T-helper 1 cell treated with Interleukin-12 subunit alpha and Interleukin-12 subunit beta and Interleukin-4 antibody, amounts not matched to agents 30 ng/mL and 1 ng/mL, for 36 hours (primary cell): ENCODE measurements around the gene NEB. TPM values are rescaled to one million over a fixed set of nuclear protein-coding genes. Genes with fewer than 3 reads are reported as not detected.
"Not testable (repeated sequence)": the region's sequence is repeated elsewhere in the genome, so short reads cannot be mapped to it uniquely, and the experiment has no call there.

Source experiments
- intact Hi-C: fragments of 100-400 bp; cut with micrococcal nuclease; formaldehyde crosslinking; loops from one replicate; pipeline ENCODE4 v1.15.1; 2024
- total RNA-seq: library from RNA; stranded (reverse); gene quantifications from 2 replicates; pipeline ENCODE4 v1.2.3, GENCODE V29; 2022

The NEB gene
- total RNA-seq, 1 donor from 2014 or later, result 0.42 TPM

GRCh38 chr2:151698134-151698533, 36.1 kb downstream of the NEB start:
- intact Hi-C loops, result not testable (repeated sequence)

- intact Hi-C loops, result no loop called here
Observed at GRCh38 chr2:151695778-151696177, 38.5 kb downstream of the NEB start.

GRCh38 chr2:151691631-151692030, 42.6 kb downstream of the NEB start:
- intact Hi-C loops, result no loop called here

GRCh38 chr2:151688719-151689118, 45.6 kb downstream of the NEB start:
- intact Hi-C loops, result no loop called here

- intact Hi-C loops, result no loop called here
Observed at GRCh38 chr2:151682459-151683003, 51.7 kb downstream of the NEB start.

- intact Hi-C loops, result no loop called here
Observed at GRCh38 chr2:151681051-151681450, 53.2 kb downstream of the NEB start.

- intact Hi-C loops, result no loop called here
Observed at GRCh38 chr2:151679994-151680393, 54.3 kb downstream of the NEB start.

GRCh38 chr2:151678849-151679248, 55.4 kb downstream of the NEB start:
- intact Hi-C loops, result no loop called here

- intact Hi-C loops, result no loop called here
Observed at GRCh38 chr2:151673016-151673415, 61.3 kb downstream of the NEB start.

GRCh38 chr2:151672277-151672676, 62.0 kb downstream of the NEB start:
- intact Hi-C loops, result no loop called here

GRCh38 chr2:151670846-151671597, 63.3 kb downstream of the NEB start:
- intact Hi-C loops, result no loop called here

- intact Hi-C loops, result no loop called here
Observed at GRCh38 chr2:151670346-151670745, 63.9 kb downstream of the NEB start.

GRCh38 chr2:151669585-151670081, 64.6 kb downstream of the NEB start:
- intact Hi-C loops, result no loop called here

- intact Hi-C loops, result no loop called here
Observed at GRCh38 chr2:151668737-151669136, 65.5 kb downstream of the NEB start.

- intact Hi-C loops, result no loop called here
Observed at GRCh38 chr2:151665959-151666358, 68.3 kb downstream of the NEB start.

- intact Hi-C loops, result no loop called here
Observed at GRCh38 chr2:151664520-151664919, 69.8 kb downstream of the NEB start.

- intact Hi-C loops, result no loop called here
Observed at GRCh38 chr2:151661625-151662024, 72.7 kb downstream of the NEB start.

GRCh38 chr2:151658081-151658480, 76.2 kb downstream of the NEB start:
- intact Hi-C loops, result no loop called here

GRCh38 chr2:151657667-151658076, 76.6 kb downstream of the NEB start:
- intact Hi-C loops, result no loop called here

GRCh38 chr2:151655663-151656398, 78.4 kb downstream of the NEB start:
- intact Hi-C loops, result no loop called here

GRCh38 chr2:151654891-151655290, 79.4 kb downstream of the NEB start:
- intact Hi-C loops, result no loop called here

- intact Hi-C loops, result no loop called here
Observed at GRCh38 chr2:151654085-151654484, 80.2 kb downstream of the NEB start.
